ENCODE measurements around the gene KCNH4. TPM values are rescaled to one million over a fixed set of nuclear protein-coding genes. Genes with fewer than 3 reads are reported as not detected.

The KCNH4 gene
- total and polyA plus RNA-seq, 9 of the 15 experiments (the other 6 are each of a cell fraction or from before 2014, with no cell fraction given) = 0.10 to 1.8 (median 0.50) TPM

- TF ChIP-seq TEAD4 (IDR thresholded peaks at IDR 0.05; ENCODE audit: low read length) (peak; percentile 32), TEAD4 (CRISPR knock-in tag; IDR thresholded peaks at IDR 0.05; ENCODE audit: borderline replicate concordance) (0 out of 2 replicates have a peak, but pooled peaks have one; percentile 47), KAT7 (CRISPR knock-in tag; IDR thresholded peaks at IDR 0.05; ENCODE audit: borderline replicate concordance) (no peak), CEBPB (tag; IDR thresholded peaks at IDR 0.05) (no peak), ZNF586 (CRISPR knock-in tag; conservative IDR thresholded peaks at IDR 0.05) (no peak), HMGN3 (IDR thresholded peaks at IDR 0.05; ENCODE audit: borderline replicate concordance, extremely low read depth, insufficient read length, low read depth, low read length) (peak; percentile 39), MCM5 (IDR thresholded peaks at IDR 0.05; ENCODE audit: low read depth) (no peak), MYNN (IDR thresholded peaks at IDR 0.05) (no peak), MYNN (CRISPR knock-in tag; IDR thresholded peaks at IDR 0.05) (no peak), ARID3B (CRISPR knock-in tag; IDR thresholded peaks at IDR 0.05; ENCODE audit: borderline replicate concordance) (no peak), NR2F6 (CRISPR knock-in tag; IDR thresholded peaks at IDR 0.05) (no peak), SREBF2 (CRISPR knock-in tag; IDR thresholded peaks at IDR 0.05) (no peak), MED1 (CRISPR knock-in tag; IDR thresholded peaks at IDR 0.05; ENCODE audit: borderline replicate concordance) (no peak), ZNF79 (CRISPR knock-in tag; IDR thresholded peaks at IDR 0.05; ENCODE audit: low read depth) (no peak), JUN (IDR thresholded peaks at IDR 0.05; ENCODE audit: borderline replicate concordance, low read depth, low read length) (peak; percentile 60; the same call in 1 of the 2 replicates), JUN (CRISPR knock-in tag; IDR thresholded peaks at IDR 0.05; ENCODE audit: borderline replicate concordance) (no peak), YY1 (IDR thresholded peaks at IDR 0.05; ENCODE audit: borderline replicate concordance in 1 of 3, control insufficient read depth in 1 of 3, extremely low read depth in 1 of 3, insufficient read depth in 3 of 3, insufficient read length in 1 of 3, insufficient replicate concordance in 2 of 3, low read depth in 1 of 3, low read length in 2 of 3) (peak in 1 of 3 experiments; percentile 38), BRF1 (IDR thresholded peaks at IDR 0.05; ENCODE audit: borderline replicate concordance, extremely low read depth, insufficient read length) (no peak), ZNF584 (CRISPR knock-in tag; IDR thresholded peaks at IDR 0.05; ENCODE audit: low read depth) (no peak), ZNF695 (CRISPR knock-in tag; IDR thresholded peaks at IDR 0.05) (no peak), AFF1 (IDR thresholded peaks at IDR 0.05; ENCODE audit: low read depth in 1 of 2, partially characterized antibody in 2 of 2) (peak in 1 of 2 experiments; percentile 21), RAD51 (IDR thresholded peaks at IDR 0.05; ENCODE audit: borderline replicate concordance, low read depth) (peak; percentile 84)
Observed at GRCh38 chr17:42180922-42181850, at the start of gene KCNH4 (continued).

Measured in K562 (cell line).